ENCODE data around the gene OXT.
"Not testable (repeated sequence)": the region's sequence is repeated elsewhere in the genome, so short reads cannot be mapped to it uniquely, and the experiment has no call there.

OXT gene

GRCh38 chr20:3109350-3110302 is 38.2 kb downstream of the OXT start:
- H3K4me3 ChIP-seq (ENCODE audit: low read length) = no peak overlapping the region
- H3K27me3 ChIP-seq (ENCODE audit: insufficient read depth, low read length) = no peaks in the 10 kb centered on the region
- no peak overlapping the region for H3K9ac ChIP-seq (ENCODE audit: low read depth, low read length)
- H3K4me1 ChIP-seq (ENCODE audit: insufficient read depth, low read length) = no peaks in the 10 kb centered on the region
- H3K36me3 ChIP-seq (ENCODE audit: insufficient read depth, low read depth, low read length) = no peaks in the 10 kb centered on the region
- H3K9me3 ChIP-seq (ENCODE audit: insufficient read depth, low read depth, low read length) = no peaks in the 10 kb centered on the region
- H3K27ac ChIP-seq (ENCODE audit: low read length) = no peak overlapping the region

- no peak overlapping the region for H3K27ac ChIP-seq (ENCODE audit: low read length)
- no peaks in the 10 kb centered on the region for H3K27me3 ChIP-seq (ENCODE audit: insufficient read depth, low read length)
- H3K4me3 ChIP-seq (ENCODE audit: low read length) = no peak overlapping the region
- H3K9me3 ChIP-seq (ENCODE audit: insufficient read depth, low read depth, low read length) = no peaks in the 10 kb centered on the region
- no peaks in the 10 kb centered on the region for H3K4me1 ChIP-seq (ENCODE audit: insufficient read depth, low read length)
- no peaks in the 10 kb centered on the region for H3K36me3 ChIP-seq (ENCODE audit: insufficient read depth, low read depth, low read length)
- H3K9ac ChIP-seq (ENCODE audit: low read depth, low read length) = no peak overlapping the region
These were observed 40.1 kb downstream of the OXT start for GRCh38 chr20:3111507-3111906.

DNA sequence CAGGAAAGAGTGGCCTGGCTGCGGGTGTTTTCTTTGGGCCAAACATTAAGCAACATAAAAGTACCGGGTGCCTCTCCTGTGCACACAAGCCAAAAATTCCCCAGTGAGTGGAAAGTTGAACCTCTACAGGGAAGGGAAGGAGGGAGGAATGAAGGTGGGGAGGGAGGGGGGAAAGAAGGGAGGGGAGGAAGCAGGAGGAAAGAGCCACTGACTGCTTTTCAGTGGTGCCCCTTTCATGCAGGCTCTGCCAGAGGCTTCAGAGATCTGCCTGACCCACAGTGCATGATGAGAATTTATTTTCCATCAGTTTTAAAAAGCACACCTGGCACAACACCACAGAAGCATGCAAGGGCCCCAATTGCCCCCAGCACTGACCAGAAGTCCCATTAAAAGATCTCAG is 40.6 kb downstream of the OXT start:
- no peaks in the 10 kb centered on the region for H3K4me1 ChIP-seq (ENCODE audit: insufficient read depth, low read length)
- H3K9me3 ChIP-seq (ENCODE audit: insufficient read depth, low read depth, low read length) = no peaks in the 10 kb centered on the region
- no peak overlapping the region for H3K27ac ChIP-seq (ENCODE audit: low read length)
- no peaks in the 10 kb centered on the region for H3K36me3 ChIP-seq (ENCODE audit: insufficient read depth, low read depth, low read length)
- no peak overlapping the region for H3K4me3 ChIP-seq (ENCODE audit: low read length)
- H3K27me3 ChIP-seq (ENCODE audit: insufficient read depth, low read length) = no peaks in the 10 kb centered on the region
- H3K9ac ChIP-seq (ENCODE audit: low read depth, low read length) = no peak overlapping the region

GRCh38 chr20:3115190-3116107 is 44.0 kb downstream of the OXT start:
- Histone ChIP-seq H3K4me3 (ENCODE audit: low read length) (no peak overlapping the region), H3K4me1 (ENCODE audit: insufficient read depth, low read length) (no peaks in the 10 kb centered on the region), H3K36me3 (ENCODE audit: insufficient read depth, low read depth, low read length) (peaks cover 4% of the 10 kb centered on the region; the same call in 1 of the 2 replicates), H3K27me3 (ENCODE audit: insufficient read depth, low read length) (no peaks in the 10 kb centered on the region), H3K9ac (ENCODE audit: low read depth, low read length) (no peak overlapping the region), H3K9me3 (ENCODE audit: insufficient read depth, low read depth, low read length) (no peaks in the 10 kb centered on the region), H3K27ac (ENCODE audit: low read length) (no peak overlapping the region)

GRCh38 chr20:3116341-3116740 is 44.9 kb downstream of the OXT start:
- H3K4me1 ChIP-seq (ENCODE audit: insufficient read depth, low read length) = no peaks in the 10 kb centered on the region
- H3K27me3 ChIP-seq (ENCODE audit: insufficient read depth, low read length) = no peaks in the 10 kb centered on the region
- H3K9me3 ChIP-seq (ENCODE audit: insufficient read depth, low read depth, low read length) = no peaks in the 10 kb centered on the region
- H3K27ac ChIP-seq (ENCODE audit: low read length) = no peak overlapping the region
- no peak overlapping the region for H3K9ac ChIP-seq (ENCODE audit: low read depth, low read length)
- H3K4me3 ChIP-seq (ENCODE audit: low read length) = no peak overlapping the region
- H3K36me3 ChIP-seq (ENCODE audit: insufficient read depth, low read depth, low read length) = peaks cover 11% of the 10 kb centered on the region

- H3K4me1 ChIP-seq (ENCODE audit: insufficient read depth, low read length); H3K9me3 ChIP-seq (ENCODE audit: insufficient read depth, low read depth, low read length); H3K27ac ChIP-seq (ENCODE audit: low read length); H3K9ac ChIP-seq (ENCODE audit: low read depth, low read length); H3K27me3 ChIP-seq (ENCODE audit: insufficient read depth, low read length); H3K4me3 ChIP-seq (ENCODE audit: low read length): not testable (repeated sequence)
- H3K36me3 ChIP-seq (ENCODE audit: insufficient read depth, low read depth, low read length) = peaks cover 27% of the 10 kb centered on the region
These were observed 46.5 kb downstream of the OXT start for GRCh38 chr20:3117839-3118379.

GRCh38 chr20:3119044-3119443 is 47.6 kb downstream of the OXT start:
- Histone ChIP-seq H3K4me3 (ENCODE audit: low read length) (no peak overlapping the region), H3K4me1 (ENCODE audit: insufficient read depth, low read length) (no peaks in the 10 kb centered on the region), H3K9ac (ENCODE audit: low read depth, low read length) (no peak overlapping the region), H3K9me3 (ENCODE audit: insufficient read depth, low read depth, low read length) (peaks cover 19% of the 10 kb centered on the region), H3K36me3 (ENCODE audit: insufficient read depth, low read depth, low read length) (peaks cover 33% of the 10 kb centered on the region), H3K27me3 (ENCODE audit: insufficient read depth, low read length) (no peaks in the 10 kb centered on the region), H3K27ac (ENCODE audit: low read length) (no peak overlapping the region)

- Histone ChIP-seq H3K36me3 (ENCODE audit: insufficient read depth, low read depth, low read length) (peaks cover 33% of the 10 kb centered on the region), H3K9ac (ENCODE audit: low read depth, low read length) (no peak overlapping the region), H3K9me3 (ENCODE audit: insufficient read depth, low read depth, low read length) (peaks cover 19% of the 10 kb centered on the region), H3K4me1 (ENCODE audit: insufficient read depth, low read length) (no peaks in the 10 kb centered on the region), H3K27ac (ENCODE audit: low read length) (no peak overlapping the region), H3K4me3 (ENCODE audit: low read length) (no peak overlapping the region), H3K27me3 (ENCODE audit: insufficient read depth, low read length) (no peaks in the 10 kb centered on the region)
These were observed 50.0 kb downstream of the OXT start for GRCh38 chr20:3121271-3121911.

All from iPS-20b (cell line).